ENCODE data around the gene PHRF1.

PHRF1 gene

GRCh38 chr11:557328-558132, 18.7 kb upstream of the PHRF1 start:
- DNase-seq, result no peak

GRCh38 chr11:558503-558902, 17.8 kb upstream of the PHRF1 start:
- DNase-seq, result no peak

- no peak for DNase-seq
Observed at GRCh38 chr11:559020-559620, 17.1 kb upstream of the PHRF1 start.

- DNase-seq, result no peak
Observed at GRCh38 chr11:559712-560304, 16.5 kb upstream of the PHRF1 start.

- peak; percentile 88 for DNase-seq
Observed at GRCh38 chr11:560305-561147, 15.7 kb upstream of the PHRF1 start, which contains the start of the genes LMNTD2 and RASSF7. Gene LMNTD2, minus strand, starts transcription at chr11:560738. Its CDS starts 22 bp downstream, at chr11:560716. Gene RASSF7, plus strand, starts transcription at chr11:560970. Its CDS starts 799 bp downstream, at chr11:561769.

- DNase-seq, result no peak
Observed at GRCh38 chr11:561148-562003, 14.9 kb upstream of the PHRF1 start.

- DNase-seq, result no peak
Observed at GRCh38 chr11:562046-562645, 14.1 kb upstream of the PHRF1 start.

GRCh38 chr11:563066-563811, 13.0 kb upstream of the PHRF1 start:
- no peak for DNase-seq

- no peak for DNase-seq
Observed at GRCh38 chr11:563812-564578, 12.3 kb upstream of the PHRF1 start.

GRCh38 chr11:565921-566509, 10.3 kb upstream of the PHRF1 start:
- DNase-seq, result no peak

GRCh38 chr11:567011-567628, 9.2 kb upstream of the PHRF1 start:
- no peak for DNase-seq

- DNase-seq, result no peak
Observed at GRCh38 chr11:567629-568292, 8.5 kb upstream of the PHRF1 start.

GRCh38 chr11:568306-569157, 7.7 kb upstream of the PHRF1 start:
- peak; percentile 93 for DNase-seq

- DNase-seq, result no peak
Observed at GRCh38 chr11:569158-569885, 6.9 kb upstream of the PHRF1 start.

- no peak for DNase-seq
Observed at GRCh38 chr11:571802-572185, 4.5 kb upstream of the PHRF1 start.

GRCh38 chr11:573146-573759, 3.0 kb upstream of the PHRF1 start:
- DNase-seq, result no peak
